ENCODE results near the gene PPRC1.

DNA sequence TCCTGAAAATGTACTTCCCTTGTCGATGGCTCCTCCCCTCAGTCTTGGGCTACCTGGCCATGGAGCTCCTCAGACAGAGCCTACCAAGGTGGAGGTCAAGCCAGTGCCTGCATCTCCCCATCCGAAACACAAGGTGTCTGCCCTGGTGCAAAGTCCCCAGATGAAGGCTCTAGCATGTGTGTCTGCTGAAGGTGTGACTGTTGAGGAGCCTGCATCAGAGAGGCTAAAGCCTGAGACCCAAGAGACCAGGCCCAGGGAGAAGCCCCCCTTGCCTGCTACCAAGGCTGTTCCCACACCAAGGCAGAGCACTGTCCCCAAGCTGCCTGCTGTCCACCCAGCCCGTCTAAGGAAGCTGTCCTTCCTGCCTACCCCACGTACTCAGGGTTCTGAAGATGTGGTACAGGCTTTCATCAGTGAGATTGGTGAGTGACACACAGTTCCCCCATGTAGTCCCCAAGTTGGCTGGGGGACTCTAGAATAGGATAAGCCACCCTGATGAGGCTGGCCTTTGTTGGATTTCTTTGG, 8.8 kb downstream of the PPRC1 start:
- TF ChIP-seq SUZ12 (IDR thresholded peaks at IDR 0.05; ENCODE audit: extremely low read depth, insufficient read depth, insufficient read length) (no peak), YY1 (IDR thresholded peaks at IDR 0.05; ENCODE audit: insufficient read depth, insufficient read length) (no peak)
